ENCODE data around the gene MFSD1.

The MFSD1 gene

GRCh38 chr3:158771982-158772381 lies 29.9 kb upstream of the MFSD1 start:
- DNase-seq (ENCODE audit: low spot score in 2 of 2) (no peak), ATAC-seq (no peak)
- Mint-ChIP-seq H3K4me3 (no peak overlapping the region), H3K4me1 (peaks cover 6% of the 10 kb centered on the region), H3K27ac (no peak overlapping the region), H3K36me3 (no peaks in the 10 kb centered on the region), H3K9me3 (no peaks in the 10 kb centered on the region)

DNA sequence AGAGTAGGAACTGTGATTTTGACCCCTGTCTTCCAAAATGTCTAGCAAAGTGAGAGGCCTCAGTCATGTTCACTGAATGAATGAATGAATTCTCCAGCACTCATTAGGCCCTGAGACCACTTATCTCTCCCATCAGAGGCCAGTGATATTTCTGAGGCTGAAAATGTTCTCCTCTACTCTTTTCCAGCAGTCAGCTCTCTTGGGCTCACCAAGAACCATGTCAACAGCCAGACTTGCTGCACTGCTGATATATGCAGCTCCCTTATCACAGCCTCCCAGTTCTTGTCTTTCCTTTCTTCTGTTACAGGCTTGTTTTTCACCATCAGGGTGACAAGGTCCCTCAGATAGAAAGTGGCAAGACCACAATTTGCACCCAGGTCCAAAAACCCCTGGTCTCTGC lies 28.7 kb upstream of the MFSD1 start:
- no peaks in the 10 kb centered on the region for H3K9me3 Mint-ChIP-seq
- ATAC-seq = no peak
- DNase-seq (ENCODE audit: low spot score in 2 of 2) = no peak
- H3K27ac Mint-ChIP-seq = no peak overlapping the region
- no peaks in the 10 kb centered on the region for H3K36me3 Mint-ChIP-seq
- H3K4me1 Mint-ChIP-seq = peaks cover 6% of the 10 kb centered on the region
- no peak overlapping the region for H3K4me3 Mint-ChIP-seq

DNA sequence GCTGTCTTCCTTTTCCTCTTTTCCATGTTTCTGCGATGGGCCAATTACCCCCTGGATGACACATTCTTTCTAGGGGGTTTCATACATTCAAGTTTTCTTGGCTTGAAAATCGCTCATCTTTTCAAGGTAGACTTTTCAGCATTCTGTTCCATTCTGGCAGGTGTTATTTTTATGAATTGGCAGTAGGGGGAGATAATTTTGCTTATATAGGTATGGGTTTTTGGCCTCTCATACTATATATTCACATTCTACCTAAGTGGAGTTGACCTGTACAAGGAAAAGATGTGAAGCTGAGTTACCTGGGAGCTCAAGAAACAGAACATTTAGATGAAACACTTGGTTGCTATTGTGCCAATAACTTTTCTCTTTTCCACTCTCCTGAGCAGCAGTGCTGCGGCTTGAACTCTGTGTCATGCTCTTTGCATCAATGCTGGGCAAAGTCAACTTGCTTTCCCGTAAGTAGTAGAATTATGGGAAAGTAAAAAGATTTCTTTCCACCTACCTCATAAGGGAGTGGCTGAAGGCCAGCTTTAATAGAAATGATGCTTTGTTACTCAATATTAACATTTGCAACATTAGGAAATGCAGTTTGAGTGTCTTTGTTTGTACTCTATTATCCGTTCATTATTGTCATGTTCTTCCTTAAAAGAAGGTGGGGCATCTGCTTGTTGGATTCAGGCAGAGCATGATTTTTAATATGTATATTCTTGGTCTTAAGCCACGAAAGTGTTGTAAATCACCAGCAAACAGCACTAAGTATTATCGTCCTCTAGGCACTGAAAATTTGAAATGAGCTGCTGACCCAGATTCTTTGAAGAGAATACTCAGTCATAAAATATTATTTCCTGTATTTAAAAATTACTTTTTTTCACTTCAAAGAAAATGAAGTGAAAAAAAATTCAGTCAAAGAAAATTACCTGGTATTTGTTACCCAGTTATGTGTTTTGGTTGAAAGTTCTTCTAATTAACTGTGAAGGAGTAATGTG lies 27.7 kb upstream of the MFSD1 start:
- no peak for DNase-seq (ENCODE audit: low spot score in 2 of 2)
- no peaks in the 10 kb centered on the region for H3K36me3 Mint-ChIP-seq
- no peaks in the 10 kb centered on the region for H3K9me3 Mint-ChIP-seq
- H3K4me3 Mint-ChIP-seq = no peak overlapping the region
- H3K27ac Mint-ChIP-seq = no peak overlapping the region
- no peak for ATAC-seq
- peaks cover 6% of the 10 kb centered on the region for H3K4me1 Mint-ChIP-seq

DNA sequence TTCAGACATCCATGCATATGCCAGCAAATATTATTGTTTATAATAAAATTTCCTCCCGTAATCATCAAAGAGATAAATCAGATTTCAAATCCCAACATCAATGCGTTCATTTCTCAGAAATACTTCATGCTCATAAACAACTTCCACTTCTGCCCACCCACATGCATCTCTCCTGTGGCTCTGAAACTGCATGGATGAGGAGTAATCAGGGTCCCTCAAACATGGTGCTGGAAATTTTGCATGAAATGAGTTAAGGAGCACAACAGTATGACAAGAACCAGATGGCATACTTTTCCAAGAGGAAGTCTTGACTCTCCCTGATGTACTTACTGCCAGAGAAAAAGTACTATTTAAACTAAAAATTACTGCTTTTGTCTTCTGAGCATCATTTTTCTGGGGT lies 26.9 kb upstream of the MFSD1 start:
- Mint-ChIP-seq H3K36me3 (no peaks in the 10 kb centered on the region), H3K4me1 (peaks cover 6% of the 10 kb centered on the region), H3K27ac (no peak overlapping the region), H3K9me3 (no peaks in the 10 kb centered on the region), H3K4me3 (no peak overlapping the region)
- ATAC-seq = no peak
- DNase-seq (ENCODE audit: low spot score in 2 of 2) = no peak

GRCh38 chr3:158775426-158776410 lies 26.1 kb upstream of the MFSD1 start:
- H3K9me3 Mint-ChIP-seq = no peaks in the 10 kb centered on the region
- no peaks in the 10 kb centered on the region for H3K36me3 Mint-ChIP-seq
- H3K4me1 Mint-ChIP-seq = peaks cover 6% of the 10 kb centered on the region
- no peak for DNase-seq (ENCODE audit: low spot score in 2 of 2)
- H3K27ac Mint-ChIP-seq = no peak overlapping the region
- no peak for ATAC-seq
- no peak overlapping the region for H3K4me3 Mint-ChIP-seq

- H3K4me3 Mint-ChIP-seq = no peak overlapping the region
- H3K36me3 Mint-ChIP-seq = no peaks in the 10 kb centered on the region
- ATAC-seq (no peak), DNase-seq (ENCODE audit: low spot score in 2 of 2) (no peak)
- peaks cover 6% of the 10 kb centered on the region for H3K4me1 Mint-ChIP-seq
- no peaks in the 10 kb centered on the region for H3K9me3 Mint-ChIP-seq
- H3K27ac Mint-ChIP-seq = no peak overlapping the region
Observed at GRCh38 chr3:158776531-158776930, 25.3 kb upstream of the MFSD1 start.

DNA sequence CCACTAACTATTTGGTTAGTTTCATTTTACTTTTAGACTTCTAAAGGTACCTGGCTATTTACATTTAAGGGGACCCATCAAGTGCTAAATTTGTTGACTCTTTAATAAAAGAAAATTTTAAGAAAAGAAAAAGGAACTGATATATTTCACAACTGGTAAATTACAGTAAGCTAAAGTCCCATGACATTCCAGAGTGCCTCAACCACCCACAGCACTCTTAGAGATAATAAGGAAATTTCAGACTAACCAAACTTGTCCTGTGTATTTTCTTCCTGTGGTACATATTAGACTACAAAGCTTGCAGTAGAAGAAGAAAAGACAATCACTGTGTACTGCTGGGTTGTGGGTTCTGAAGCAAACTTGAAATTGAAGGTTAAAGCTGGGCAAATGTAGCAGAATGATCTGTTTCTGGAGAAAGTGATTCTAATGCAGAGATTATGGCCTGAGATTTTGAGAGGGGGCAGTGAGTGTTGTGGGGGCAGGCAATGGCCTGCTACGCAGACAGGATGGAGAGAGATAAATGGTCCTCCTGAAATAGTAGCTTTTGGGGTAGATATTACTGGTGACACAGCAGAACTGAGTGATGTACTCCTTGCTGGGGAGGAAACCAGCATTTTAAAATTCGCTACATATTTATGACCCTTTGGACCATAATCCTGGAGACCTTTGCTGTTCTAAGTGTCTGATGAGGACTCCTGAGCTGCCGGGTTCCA lies 24.5 kb upstream of the MFSD1 start:
- Mint-ChIP-seq H3K4me1 (peaks cover 6% of the 10 kb centered on the region), H3K9me3 (no peaks in the 10 kb centered on the region), H3K4me3 (no peak overlapping the region), H3K36me3 (no peaks in the 10 kb centered on the region), H3K27ac (no peak overlapping the region)
- DNase-seq (ENCODE audit: low spot score in 2 of 2) (no peak), ATAC-seq (no peak)

- ATAC-seq (no peak), DNase-seq (ENCODE audit: low spot score in 2 of 2) (no peak)
- H3K4me1 Mint-ChIP-seq = no peaks in the 10 kb centered on the region
- no peaks in the 10 kb centered on the region for H3K36me3 Mint-ChIP-seq
- no peaks in the 10 kb centered on the region for H3K9me3 Mint-ChIP-seq
- no peak overlapping the region for H3K4me3 Mint-ChIP-seq
- no peak overlapping the region for H3K27ac Mint-ChIP-seq
Observed at GRCh38 chr3:158780766-158781165, 21.1 kb upstream of the MFSD1 start.

DNA sequence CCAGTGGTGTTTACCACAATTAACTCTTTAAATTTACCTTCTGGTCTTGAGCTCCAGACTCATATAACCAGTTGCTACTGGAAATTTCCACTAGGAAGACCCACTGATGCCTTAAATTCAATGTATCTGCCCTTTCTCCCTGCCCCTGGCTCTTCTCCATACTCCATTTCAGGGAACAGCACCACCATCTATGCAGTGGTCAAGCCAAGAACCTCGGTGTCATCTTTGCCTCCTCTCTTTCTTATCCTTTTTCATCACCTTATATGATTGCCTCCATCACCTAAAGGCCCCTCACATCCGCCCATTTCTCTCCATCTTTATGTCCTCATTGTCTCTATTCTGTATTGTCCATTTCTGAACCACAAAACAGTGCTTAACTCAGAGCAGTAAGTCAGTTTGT lies 20.7 kb upstream of the MFSD1 start:
- no peak for DNase-seq (ENCODE audit: low spot score in 2 of 2)
- Mint-ChIP-seq H3K9me3 (no peaks in the 10 kb centered on the region), H3K36me3 (no peaks in the 10 kb centered on the region), H3K4me1 (no peaks in the 10 kb centered on the region), H3K27ac (no peak overlapping the region), H3K4me3 (no peak overlapping the region)
- ATAC-seq = no peak

DNA sequence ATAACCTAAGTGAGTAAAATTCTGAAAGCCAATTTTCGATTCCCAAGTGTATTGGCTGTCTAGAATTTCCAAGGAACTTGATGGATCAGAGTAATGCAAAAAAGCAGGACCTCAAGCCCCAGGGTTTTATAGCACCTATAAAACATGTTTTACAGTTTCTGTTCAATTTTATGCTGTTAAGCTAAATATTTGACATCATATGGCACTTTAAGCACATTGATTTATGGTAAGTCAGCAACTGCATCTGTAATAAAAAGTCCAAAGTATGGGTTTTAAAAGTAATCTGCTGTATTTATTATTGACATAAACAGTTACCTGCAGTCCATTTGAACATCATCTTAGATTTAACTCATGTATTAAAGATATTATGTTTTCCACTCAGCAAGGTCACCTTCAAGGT lies 20.0 kb upstream of the MFSD1 start:
- no peak for ATAC-seq
- no peak for DNase-seq (ENCODE audit: low spot score in 2 of 2)
- Mint-ChIP-seq H3K4me1 (no peaks in the 10 kb centered on the region), H3K36me3 (no peaks in the 10 kb centered on the region), H3K4me3 (no peak overlapping the region), H3K9me3 (no peaks in the 10 kb centered on the region), H3K27ac (no peak overlapping the region)

- no peak overlapping the region for H3K4me3 Mint-ChIP-seq
- no peak for DNase-seq (ENCODE audit: low spot score in 2 of 2)
- no peaks in the 10 kb centered on the region for H3K36me3 Mint-ChIP-seq
- no peak for ATAC-seq
- H3K4me1 Mint-ChIP-seq = no peaks in the 10 kb centered on the region
- H3K9me3 Mint-ChIP-seq = no peaks in the 10 kb centered on the region
- H3K27ac Mint-ChIP-seq = no peak overlapping the region
Observed at GRCh38 chr3:158782283-158782989, 19.4 kb upstream of the MFSD1 start.

- no peaks in the 10 kb centered on the region for H3K9me3 Mint-ChIP-seq
Observed at GRCh38 chr3:158783051-158783450, 18.8 kb upstream of the MFSD1 start.

GRCh38 chr3:158785972-158786371 lies 15.9 kb upstream of the MFSD1 start:
- no peaks in the 10 kb centered on the region for H3K36me3 Mint-ChIP-seq
- ATAC-seq = no peak
- H3K9me3 Mint-ChIP-seq = no peaks in the 10 kb centered on the region
- no peak overlapping the region for H3K4me3 Mint-ChIP-seq
- H3K27ac Mint-ChIP-seq = no peak overlapping the region
- peaks cover under 1% of the 10 kb centered on the region for H3K4me1 Mint-ChIP-seq
- DNase-seq (ENCODE audit: low spot score in 2 of 2) = no peak

More at GRCh38 chr3:158783051-158783450, 18.8 kb upstream of the MFSD1 start:
- ATAC-seq (no peak), DNase-seq (ENCODE audit: low spot score in 2 of 2) (no peak)
- H3K36me3 Mint-ChIP-seq = no peaks in the 10 kb centered on the region
- H3K4me3 Mint-ChIP-seq = no peak overlapping the region
- no peaks in the 10 kb centered on the region for H3K4me1 Mint-ChIP-seq
- H3K27ac Mint-ChIP-seq = no peak overlapping the region

- ATAC-seq (no peak), DNase-seq (ENCODE audit: low spot score in 2 of 2) (no peak)
- no peaks in the 10 kb centered on the region for H3K9me3 Mint-ChIP-seq
- no peaks in the 10 kb centered on the region for H3K36me3 Mint-ChIP-seq
- H3K4me3 Mint-ChIP-seq = no peak overlapping the region
- H3K4me1 Mint-ChIP-seq = peaks cover 5% of the 10 kb centered on the region
- no peak overlapping the region for H3K27ac Mint-ChIP-seq
Observed at GRCh38 chr3:158788446-158788845, 13.4 kb upstream of the MFSD1 start.

Data from stimulated activated effector memory CD8-positive, alpha-beta T cell treated with anti-CD3 and anti-CD28 coated beads, Interleukin-12 subunit alpha, Interleukin-12 subunit beta, amount 100 ng/mL, for 72 hours (primary cell).